Pancreas (tissue), 10 donors: ENCODE measurements around the gene ZNF175. TPM values are rescaled to one million over a fixed set of nuclear protein-coding genes. Genes with fewer than 3 reads are reported as not detected.

Source experiments
- ATAC-seq, 4 donors: fragments of 200-7000 bp; cut with Tn5 transposase; one replicate each; pipeline versions ENCODE4 v1.8.0 to v1.9.1; 2020; ENCODE audit warnings: mild to moderate bottlenecking in 4 of 4, moderate library complexity in 4 of 4
- DNase-seq, 6 donors: peaks; one replicate each; pipeline ENCODE4 v3.0.0-alpha.2; 2020
- FAIRE-seq: peaks from 2 replicates; lab custom pipeline; 2012; peaks lifted over from hg19 to GRCh38; lab: Jason Lieb, UNC
- H3K27ac ChIP-seq, 4 donors: fragments of 200-600 bp; sonication (generic); 1 replicate in 3 of 4; 2 replicates in 1 of 4; pipeline versions ENCODE4 v1.5.0 to v1.8.0; 2020
- H3K27me3 ChIP-seq, 4 donors: fragments of 200-600 bp; one replicate each; pipeline ENCODE4 v1.8.0; 2021
- H3K36me3 ChIP-seq, 3 donors: fragments of 200-600 bp; sonication (generic) in 1 of 3; one replicate each; pipeline versions ENCODE4 v1.5.0 to v1.8.0; 2020 to 2021
- H3K4me1 ChIP-seq, 3 donors: fragments of 200-600 bp; one replicate each; pipeline ENCODE4 v1.8.0; 2021
- H3K4me3 ChIP-seq, 4 donors: fragments of 200-600 bp; sonication (generic) in 2 of 4; one replicate each; pipeline versions ENCODE4 v1.5.0 to v1.8.0; 2020 to 2021
- H3K9me3 ChIP-seq, 4 donors: fragments of 200-600 bp; one replicate each; pipeline ENCODE4 v1.8.0; 2021
- CTCF ChIP-seq, 4 donors: fragments of 200-600 bp; sonication (generic) in 3 of 4; IDR thresholded peaks; one replicate each; pipeline versions ENCODE4 v1.5.0 to v1.8.0; 2021; ENCODE audit warnings: antibody characterized with exemption in 4 of 4
- WGBS, 2 donors: extraction: QIAGEN DNeasy Blood & Tissue Kit; methylation state at CpG; one replicate each; pipeline ENCODE4 v1.1.7; 2013; 5-methylcytosine and 5-hydroxymethylcytosine counted together
- intact Hi-C, 3 donors: fragments of 100-400 bp; cut with DNase I; formaldehyde crosslinking; loops; one replicate each; pipeline versions ENCODE4 v1.11.1 to v1.14.2; 2022
- polyA plus RNA-seq, 2 donors: library from polyadenylated mRNA; stranded (reverse); fragments of 200-250 nt; gene quantifications; one replicate each; pipeline ENCODE4 v1.2.3, GENCODE V29; 2013
- total RNA-seq, 6 donors: library from RNA; stranded (reverse); fragmentation: NEBNext Ultra II Directional in 4 of 6; extraction: Animal tissue kit (Norgen Biotek cat#: 25700) in 4 of 6; gene quantifications; one replicate each; pipeline versions ENCODE4 v1.2.1 to v1.2.4, GENCODE V29; 2021 to 2023
- donor health status: healthy with polysubstance abuse.
- donor health status: DM: no; HTN: no; CAD: no; lungs with moderate emphysema.
- donor health status: DM: no; HTN: no; CAD: no.
- donor health status: control.
- donor health status: control.
- donor health status: Bipolar disorder and iron deficiency.
- donor health status: DM: yes; HTN: yes; CAD: no.
- donor health status: DM: no; HTN: no; CAD: no.
- donor health status: DM: no; HTN: no; CAD: no.
- donor health status: DM: yes; HTN: yes; CAD: no.

ZNF175 gene
- total and polyA plus RNA-seq, 8 donors: 2.0 to 8.0 (median 4.3) TPM

- Histone ChIP-seq H3K36me3 (peaks cover 0 to 27% (median 12%) of the 10 kb centered on the region in 3 donors), H3K27me3 (no peaks in the 10 kb centered on the region), H3K9me3 (peaks cover 0 to 6% (median 0%) of the 10 kb centered on the region in 4 donors), H3K27ac (no peak overlapping the region), H3K4me1 (no peaks in the 10 kb centered on the region), H3K4me3 (no peak overlapping the region)
- DNase-seq (no peak), FAIRE-seq (no peak), ATAC-seq (no peak)
- intact Hi-C loops: no loop called here
- WGBS, 2 donors: 96 to 99% methylated on average over 4 of the region's 4 CpGs
- no peak for TF ChIP-seq CTCF (IDR thresholded peaks at IDR 0.05)
These were observed 15.7 kb downstream of the ZNF175 start for GRCh38 chr19:51586799-51587198.

- DNase-seq (no peak), ATAC-seq (no peak), FAIRE-seq (no peak)
- Histone ChIP-seq H3K27me3 (no peaks in the 10 kb centered on the region), H3K4me1 (no peaks in the 10 kb centered on the region), H3K4me3 (no peak overlapping the region), H3K27ac (no peak overlapping the region), H3K9me3 (peaks cover 0 to 6% (median 0%) of the 10 kb centered on the region in 4 donors), H3K36me3 (peaks cover 0 to 23% (median 12%) of the 10 kb centered on the region in 3 donors)
- intact Hi-C loops: no loop called here
- 97 to 99% methylated on average over 9 of the region's 9 CpGs for WGBS, 2 donors
- no peak for TF ChIP-seq CTCF (IDR thresholded peaks at IDR 0.05)
These were observed 16.4 kb downstream of the ZNF175 start for GRCh38 chr19:51587264-51588191.

GRCh38 chr19:51589511-51589910 lies 18.4 kb downstream of the ZNF175 start:
- no peak for FAIRE-seq
- no peak for ATAC-seq
- Histone ChIP-seq H3K4me3 (no peak overlapping the region), H3K27me3 (no peaks in the 10 kb centered on the region), H3K27ac (no peak overlapping the region), H3K4me1 (peaks cover 0 to 7% (median 0%) of the 10 kb centered on the region in 3 donors), H3K9me3 (peaks cover 0 to 6% (median 0%) of the 10 kb centered on the region in 4 donors), H3K36me3 (peaks cover 0 to 12% (median 11%) of the 10 kb centered on the region in 3 donors)
- no peak for TF ChIP-seq CTCF (IDR thresholded peaks at IDR 0.05)
- 92 to 95% methylated on average over 2 of the region's 2 CpGs for WGBS, 2 donors
- DNase-seq: no peak
- intact Hi-C loops: no loop called here

- intact Hi-C loops: no loop called here
- H3K4me3 ChIP-seq: no peak overlapping the region
- 96 to 100% methylated on average over 3 of the region's 3 CpGs for WGBS, 2 donors
- FAIRE-seq (no peak), ATAC-seq (no peak), DNase-seq (no peak)
- H3K4me1 ChIP-seq: peaks cover 0 to 11% (median 0%) of the 10 kb centered on the region in 3 donors
- no peak overlapping the region for H3K27ac ChIP-seq
- H3K9me3 ChIP-seq: peaks cover 0 to 6% (median 0%) of the 10 kb centered on the region in 4 donors
- no peak for TF ChIP-seq CTCF (IDR thresholded peaks at IDR 0.05)
- H3K27me3 ChIP-seq: no peaks in the 10 kb centered on the region
- H3K36me3 ChIP-seq: peaks cover 0 to 12% (median 11%) of the 10 kb centered on the region in 3 donors
These were observed 19.4 kb downstream of the ZNF175 start for GRCh38 chr19:51590441-51590840.
